Choroid plexus epithelial cell (primary cell): ENCODE results near the gene WFDC2.

Experiments
- DNase-seq: peaks from one replicate; pipeline ENCODE4 v3.0.0-alpha.2; 2010; ENCODE audit warnings: low read depth
- H3K4me3 ChIP-seq: 2 replicates; pipeline ENCODE4 v1.5.1; 2011; ENCODE audit warnings: low read depth, mild to moderate bottlenecking, control low read depth, low read length, moderate library complexity
- TF ChIP-seq, protein P1 (sequence below): conservative IDR thresholded peaks from 2 replicates; pipeline ENCODE4 v1.5.1; 2011; ENCODE audit warnings: low read depth, mild to moderate bottlenecking, control low read depth, inconsistent platforms, low read length, moderate library complexity

The WFDC2 gene

DNA sequence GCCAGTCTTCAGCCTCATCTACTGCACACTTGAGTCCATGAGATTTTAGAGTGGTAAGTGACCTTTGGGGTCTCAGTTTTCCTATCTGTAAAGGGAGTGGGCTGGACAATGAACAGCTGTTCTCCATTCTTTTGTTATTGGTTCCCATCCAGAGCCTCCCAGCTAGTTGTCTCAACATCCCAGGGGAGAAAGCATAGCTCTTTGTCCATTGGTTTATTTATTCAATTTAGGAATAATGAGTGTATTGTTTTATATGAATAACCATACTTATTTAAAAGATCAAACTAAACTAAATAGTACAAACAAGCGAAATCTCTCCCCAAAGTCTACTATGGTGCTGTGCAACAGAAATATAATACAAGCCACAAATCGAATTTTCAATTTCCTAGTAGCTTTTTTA lies 39.9 kb upstream of the WFDC2 start:
- TF ChIP-seq, protein P1, sequence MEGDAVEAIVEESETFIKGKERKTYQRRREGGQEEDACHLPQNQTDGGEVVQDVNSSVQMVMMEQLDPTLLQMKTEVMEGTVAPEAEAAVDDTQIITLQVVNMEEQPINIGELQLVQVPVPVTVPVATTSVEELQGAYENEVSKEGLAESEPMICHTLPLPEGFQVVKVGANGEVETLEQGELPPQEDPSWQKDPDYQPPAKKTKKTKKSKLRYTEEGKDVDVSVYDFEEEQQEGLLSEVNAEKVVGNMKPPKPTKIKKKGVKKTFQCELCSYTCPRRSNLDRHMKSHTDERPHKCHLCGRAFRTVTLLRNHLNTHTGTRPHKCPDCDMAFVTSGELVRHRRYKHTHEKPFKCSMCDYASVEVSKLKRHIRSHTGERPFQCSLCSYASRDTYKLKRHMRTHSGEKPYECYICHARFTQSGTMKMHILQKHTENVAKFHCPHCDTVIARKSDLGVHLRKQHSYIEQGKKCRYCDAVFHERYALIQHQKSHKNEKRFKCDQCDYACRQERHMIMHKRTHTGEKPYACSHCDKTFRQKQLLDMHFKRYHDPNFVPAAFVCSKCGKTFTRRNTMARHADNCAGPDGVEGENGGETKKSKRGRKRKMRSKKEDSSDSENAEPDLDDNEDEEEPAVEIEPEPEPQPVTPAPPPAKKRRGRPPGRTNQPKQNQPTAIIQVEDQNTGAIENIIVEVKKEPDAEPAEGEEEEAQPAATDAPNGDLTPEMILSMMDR = no peak
- H3K4me3 ChIP-seq = no peak overlapping the region
- no peak for DNase-seq

DNA sequence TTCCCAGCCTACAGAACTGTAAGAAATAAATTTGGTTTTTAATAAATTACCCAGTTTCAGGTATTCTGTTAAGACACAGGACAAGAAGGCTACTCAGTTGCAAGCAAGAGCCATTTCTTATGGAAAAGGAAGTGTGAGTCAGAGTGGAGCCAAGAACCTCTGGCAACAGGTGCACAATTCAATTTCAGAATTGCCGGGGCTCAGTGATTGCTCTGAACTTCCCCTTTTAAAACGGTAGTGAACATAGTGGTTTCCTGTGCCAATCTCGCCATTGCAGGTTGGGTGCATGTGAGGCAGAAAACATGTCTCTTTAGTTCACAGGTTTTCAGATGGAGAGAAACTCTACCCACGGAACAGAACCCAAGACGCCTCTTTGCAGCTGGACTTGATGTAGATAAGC lies 37.3 kb upstream of the WFDC2 start:
- no peak overlapping the region for H3K4me3 ChIP-seq
- TF ChIP-seq, protein P1 = no peak
- no peak for DNase-seq

GRCh38 chr20:45433316-45433715 lies 36.2 kb upstream of the WFDC2 start:
- H3K4me3 ChIP-seq = no peak overlapping the region
- TF ChIP-seq, protein P1 = no peak
- peak; percentile 90 for DNase-seq

DNA sequence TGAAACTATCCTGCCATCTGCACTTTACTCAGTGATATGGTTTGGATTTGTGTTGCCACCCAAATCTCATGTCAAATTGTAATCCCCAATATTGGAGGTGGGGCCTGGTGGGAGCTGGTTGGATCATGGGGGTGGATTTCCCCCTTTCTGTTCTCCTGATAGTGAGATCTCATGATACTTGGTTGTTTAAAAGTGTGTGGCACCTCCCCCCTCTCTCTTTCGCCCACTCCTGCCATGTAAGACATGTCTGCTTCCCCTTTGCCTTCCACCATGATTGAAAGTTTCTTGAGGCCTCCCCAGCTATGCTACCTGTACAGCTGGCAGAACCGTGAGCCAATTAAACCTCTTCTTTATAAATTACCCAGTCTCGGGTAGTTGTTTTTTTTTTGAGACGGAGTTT lies 35.6 kb upstream of the WFDC2 start:
- TF ChIP-seq, protein P1 = no peak
- H3K4me3 ChIP-seq = no peak overlapping the region
- DNase-seq = no peak

GRCh38 chr20:45436732-45437485 lies 32.6 kb upstream of the WFDC2 start:
- peak overlapping the region; percentile 71 for H3K4me3 ChIP-seq
- peak; percentile 81 for DNase-seq
- TF ChIP-seq, protein P1 = peak; percentile 96

DNA sequence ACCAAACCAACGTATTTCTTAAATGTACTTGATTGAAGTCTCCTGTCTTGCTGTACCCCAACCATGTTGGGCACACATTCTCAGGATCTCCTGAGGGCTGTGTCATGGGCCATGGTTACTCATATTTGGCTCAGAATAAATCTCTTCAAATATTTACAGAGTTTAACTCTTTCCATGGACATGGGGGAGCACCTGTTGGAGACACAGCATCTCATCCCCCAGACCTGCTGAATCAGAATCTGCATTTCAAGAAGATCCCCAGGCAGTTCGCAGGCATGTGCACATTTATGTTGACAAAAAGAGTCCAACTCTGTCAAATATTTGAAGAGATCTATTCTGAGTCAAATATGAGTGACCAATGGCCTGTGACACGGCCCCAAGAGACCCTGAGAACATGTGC lies 29.1 kb upstream of the WFDC2 start:
- DNase-seq = no peak
- no peak overlapping the region for H3K4me3 ChIP-seq
- TF ChIP-seq, protein P1 = no peak
